ENCODE measurements around the gene LMO2. TPM values are rescaled to one million over a fixed set of nuclear protein-coding genes. Genes with fewer than 3 reads are reported as not detected.

LMO2 gene
- total RNA-seq, 1 donor from 2014 or later = 16.7 TPM

DNA sequence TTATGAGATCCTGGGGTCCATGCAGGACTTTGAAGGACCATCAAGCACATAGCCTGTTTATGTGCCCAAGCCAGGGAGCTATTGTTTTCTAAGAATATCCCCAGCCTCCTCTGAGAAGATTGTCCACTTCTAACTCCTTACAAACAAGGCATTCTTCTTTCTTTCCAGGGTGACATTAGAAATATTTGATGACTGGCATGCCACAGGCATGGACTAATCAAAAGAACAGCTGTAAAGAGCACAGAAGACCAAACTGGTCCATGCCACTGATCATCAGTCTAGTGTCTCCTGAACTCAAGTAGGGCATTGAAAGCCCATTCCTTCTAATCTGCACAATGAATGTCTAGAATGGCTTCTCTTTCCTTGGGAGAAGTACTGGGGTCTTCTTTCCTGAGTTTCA is 24.9 kb upstream of the LMO2 start:
- no peak overlapping the region for H3K27ac ChIP-seq (ENCODE audit: low read depth, low read length)

DNA sequence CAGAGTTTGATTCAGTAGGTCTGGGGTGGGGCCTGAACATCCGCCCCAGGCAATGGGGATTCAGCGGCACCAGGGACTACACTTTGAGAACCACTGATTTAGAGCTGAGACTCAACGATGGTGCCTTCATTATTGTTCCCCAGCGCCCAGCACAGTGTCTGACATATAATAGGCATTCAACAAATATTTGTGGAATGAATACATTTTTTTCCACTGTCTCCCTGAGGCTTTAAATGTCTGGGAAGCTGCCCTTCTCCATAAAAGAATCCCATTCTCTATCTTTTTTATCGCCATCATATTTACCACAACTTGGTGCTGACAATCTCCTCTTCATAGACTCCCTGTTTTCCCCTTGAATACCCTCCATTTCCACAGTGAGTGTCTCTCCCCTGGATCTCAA is 23.6 kb upstream of the LMO2 start:
- Histone ChIP-seq H3K9ac (ENCODE audit: low read depth in 1 of 3, low read length in 3 of 3) (no peak overlapping the region), H3K36me3 (ENCODE audit: control insufficient read depth in 3 of 3, insufficient read depth in 3 of 3, low read length in 3 of 3) (no peaks in the 10 kb centered on the region), H3K9me3 (ENCODE audit: control insufficient read depth in 3 of 3, low read length in 3 of 3) (peaks cover 0 to 2% (median 0%) of the 10 kb centered on the region in 3 donors), H3K27ac (ENCODE audit: low read depth, low read length) (no peak overlapping the region), H3K4me3 (ENCODE audit: low read length in 3 of 3) (no peak overlapping the region), H3K27me3 (ENCODE audit: control insufficient read depth in 3 of 3, insufficient read depth in 3 of 3, low read length in 3 of 3) (no peaks in the 10 kb centered on the region), H3K4me1 (ENCODE audit: control insufficient read depth in 3 of 3, insufficient read depth in 3 of 3, low read length in 3 of 3) (peaks cover 0 to 9% (median 8%) of the 10 kb centered on the region in 3 donors)

More for the DNA sequence above, 24.9 kb upstream of the LMO2 start:
- Histone ChIP-seq H3K4me1 (ENCODE audit: control insufficient read depth in 3 of 3, insufficient read depth in 3 of 3, low read length in 3 of 3) (peaks cover 0 to 9% (median 6%) of the 10 kb centered on the region in 3 donors), H3K9me3 (ENCODE audit: control insufficient read depth in 3 of 3, low read length in 3 of 3) (peaks cover 0 to 2% (median 0%) of the 10 kb centered on the region in 3 donors), H3K27me3 (ENCODE audit: control insufficient read depth in 3 of 3, insufficient read depth in 3 of 3, low read length in 3 of 3) (no peaks in the 10 kb centered on the region), H3K36me3 (ENCODE audit: control insufficient read depth in 3 of 3, insufficient read depth in 3 of 3, low read length in 3 of 3) (no peaks in the 10 kb centered on the region), H3K9ac (ENCODE audit: low read depth in 1 of 3, low read length in 3 of 3) (no peak overlapping the region), H3K4me3 (ENCODE audit: low read length in 3 of 3) (no peak overlapping the region)

- Histone ChIP-seq H3K4me1 (ENCODE audit: control insufficient read depth in 3 of 3, insufficient read depth in 3 of 3, low read length in 3 of 3) (peaks cover 2 to 11% (median 9%) of the 10 kb centered on the region in 3 donors), H3K36me3 (ENCODE audit: control insufficient read depth in 3 of 3, insufficient read depth in 3 of 3, low read length in 3 of 3) (no peaks in the 10 kb centered on the region), H3K9ac (ENCODE audit: low read depth in 1 of 3, low read length in 3 of 3) (no peak overlapping the region), H3K9me3 (ENCODE audit: control insufficient read depth in 3 of 3, low read length in 3 of 3) (peaks cover 0 to 2% (median 0%) of the 10 kb centered on the region in 3 donors), H3K27me3 (ENCODE audit: control insufficient read depth in 3 of 3, insufficient read depth in 3 of 3, low read length in 3 of 3) (no peaks in the 10 kb centered on the region), H3K4me3 (ENCODE audit: low read length in 3 of 3) (no peak overlapping the region), H3K27ac (ENCODE audit: low read depth, low read length) (no peak overlapping the region)
Observed at GRCh38 chr11:33913991-33914390, 22.1 kb upstream of the LMO2 start.

DNA sequence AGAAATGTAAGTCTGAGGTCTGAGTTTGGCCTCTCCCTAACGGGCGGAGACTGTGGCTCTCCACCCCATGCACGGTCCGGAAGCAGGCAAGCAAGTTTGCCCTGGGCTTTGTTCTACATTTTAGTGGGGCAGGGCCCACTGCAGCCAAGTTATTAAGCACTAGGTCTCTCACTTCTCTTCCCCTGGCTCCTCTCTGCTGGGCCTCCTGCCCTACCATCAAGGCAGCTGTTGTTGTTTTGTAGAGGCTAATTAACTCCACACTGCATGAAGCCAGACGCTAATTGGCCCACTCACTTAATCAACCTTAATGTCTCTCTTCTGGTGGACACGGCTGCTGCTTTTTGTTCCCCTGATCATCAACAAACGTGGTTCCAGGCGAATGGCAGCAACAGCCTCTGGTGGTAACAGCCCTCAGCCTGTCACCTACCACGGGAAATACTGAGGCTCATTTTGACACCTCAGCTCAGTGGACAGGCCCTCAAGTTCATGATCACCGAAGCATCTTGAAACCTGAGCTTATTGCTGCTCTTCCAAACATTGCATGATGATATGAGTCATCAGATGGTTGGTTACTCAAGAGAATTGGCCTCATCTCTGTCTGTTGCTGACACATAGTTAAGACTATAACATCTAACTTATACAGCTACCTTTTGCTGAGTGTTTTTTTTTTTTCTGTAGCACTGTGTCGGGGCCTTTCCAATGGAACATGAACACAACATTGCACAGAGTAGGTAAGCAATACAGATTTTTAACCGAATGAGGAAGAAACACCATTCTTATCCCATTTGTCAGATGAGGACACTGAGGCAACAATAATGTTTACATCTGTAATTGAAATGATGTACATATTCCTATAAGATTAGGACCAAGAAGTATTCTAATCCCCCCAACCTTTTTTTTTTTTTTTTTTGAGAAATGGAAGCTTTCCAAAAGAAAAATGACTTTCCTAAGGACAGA is 20.8 kb upstream of the LMO2 start:
- H3K9ac ChIP-seq (ENCODE audit: low read depth in 1 of 3, low read length in 3 of 3) = no peak overlapping the region
- no peaks in the 10 kb centered on the region for H3K27me3 ChIP-seq (ENCODE audit: control insufficient read depth in 3 of 3, insufficient read depth in 3 of 3, low read length in 3 of 3)
- peaks cover 2 to 11% (median 9%) of the 10 kb centered on the region in 3 donors for H3K4me1 ChIP-seq (ENCODE audit: control insufficient read depth in 3 of 3, insufficient read depth in 3 of 3, low read length in 3 of 3)
- H3K9me3 ChIP-seq (ENCODE audit: control insufficient read depth in 3 of 3, low read length in 3 of 3) = peaks cover 0 to 2% (median 0%) of the 10 kb centered on the region in 3 donors
- peak overlapping the region; percentile 59 for H3K27ac ChIP-seq (ENCODE audit: low read depth, low read length)
- no peaks in the 10 kb centered on the region for H3K36me3 ChIP-seq (ENCODE audit: control insufficient read depth in 3 of 3, insufficient read depth in 3 of 3, low read length in 3 of 3)
- H3K4me3 ChIP-seq (ENCODE audit: low read length in 3 of 3) = no peak overlapping the region

GRCh38 chr11:33910958-33911339 is 19.1 kb upstream of the LMO2 start:
- H3K4me1 ChIP-seq (ENCODE audit: control insufficient read depth in 3 of 3, insufficient read depth in 3 of 3, low read length in 3 of 3) = peaks cover 2 to 11% (median 9%) of the 10 kb centered on the region in 3 donors
- H3K4me3 ChIP-seq (ENCODE audit: low read length in 3 of 3) = no peak overlapping the region
- no peak overlapping the region for H3K9ac ChIP-seq (ENCODE audit: low read depth in 1 of 3, low read length in 3 of 3)
- H3K9me3 ChIP-seq (ENCODE audit: control insufficient read depth in 3 of 3, low read length in 3 of 3) = peaks cover 0 to 2% (median 0%) of the 10 kb centered on the region in 3 donors
- H3K27ac ChIP-seq (ENCODE audit: low read depth, low read length) = no peak overlapping the region
- no peaks in the 10 kb centered on the region for H3K27me3 ChIP-seq (ENCODE audit: control insufficient read depth in 3 of 3, insufficient read depth in 3 of 3, low read length in 3 of 3)
- no peaks in the 10 kb centered on the region for H3K36me3 ChIP-seq (ENCODE audit: control insufficient read depth in 3 of 3, insufficient read depth in 3 of 3, low read length in 3 of 3)

- Histone ChIP-seq H3K9me3 (ENCODE audit: control insufficient read depth in 3 of 3, low read length in 3 of 3) (peaks cover 0 to 2% (median 0%) of the 10 kb centered on the region in 3 donors), H3K27me3 (ENCODE audit: control insufficient read depth in 3 of 3, insufficient read depth in 3 of 3, low read length in 3 of 3) (no peaks in the 10 kb centered on the region), H3K27ac (ENCODE audit: low read depth, low read length) (no peak overlapping the region), H3K36me3 (ENCODE audit: control insufficient read depth in 3 of 3, insufficient read depth in 3 of 3, low read length in 3 of 3) (no peaks in the 10 kb centered on the region), H3K4me3 (ENCODE audit: low read length in 3 of 3) (no peak overlapping the region), H3K4me1 (ENCODE audit: control insufficient read depth in 3 of 3, insufficient read depth in 3 of 3, low read length in 3 of 3) (peaks cover 2 to 11% (median 9%) of the 10 kb centered on the region in 3 donors), H3K9ac (ENCODE audit: low read depth in 1 of 3, low read length in 3 of 3) (no peak overlapping the region)
Observed at GRCh38 chr11:33910296-33910957, 18.6 kb upstream of the LMO2 start.

DNA sequence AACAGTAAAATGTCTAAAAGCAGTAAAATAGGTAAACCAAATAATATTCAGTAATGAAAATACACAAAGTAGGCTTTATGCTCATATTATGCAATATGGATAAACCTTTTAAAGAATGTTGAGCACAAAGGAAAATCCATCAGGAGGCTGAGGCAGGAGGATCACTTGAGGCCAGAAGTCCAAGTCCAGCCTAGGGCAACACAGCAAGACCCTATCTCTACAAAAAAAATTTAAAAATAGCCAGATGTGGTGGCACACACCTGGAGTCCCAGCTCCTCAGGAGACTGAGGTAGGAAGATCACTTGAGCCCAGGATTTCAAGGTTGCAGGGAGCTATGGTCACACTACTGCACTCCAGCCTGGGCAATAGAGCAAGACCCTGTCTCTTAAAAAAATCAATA is 17.7 kb upstream of the LMO2 start:
- peaks cover 2 to 11% (median 9%) of the 10 kb centered on the region in 3 donors for H3K4me1 ChIP-seq (ENCODE audit: control insufficient read depth in 3 of 3, insufficient read depth in 3 of 3, low read length in 3 of 3)
- H3K4me3 ChIP-seq (ENCODE audit: low read length in 3 of 3) = no peak overlapping the region
- H3K36me3 ChIP-seq (ENCODE audit: control insufficient read depth in 3 of 3, insufficient read depth in 3 of 3, low read length in 3 of 3) = no peaks in the 10 kb centered on the region
- H3K27me3 ChIP-seq (ENCODE audit: control insufficient read depth in 3 of 3, insufficient read depth in 3 of 3, low read length in 3 of 3) = no peaks in the 10 kb centered on the region
- H3K27ac ChIP-seq (ENCODE audit: low read depth, low read length) = no peak overlapping the region
- no peak overlapping the region for H3K9ac ChIP-seq (ENCODE audit: low read depth in 1 of 3, low read length in 3 of 3)
- peaks cover 0 to 2% (median 0%) of the 10 kb centered on the region in 3 donors for H3K9me3 ChIP-seq (ENCODE audit: control insufficient read depth in 3 of 3, low read length in 3 of 3)

DNA sequence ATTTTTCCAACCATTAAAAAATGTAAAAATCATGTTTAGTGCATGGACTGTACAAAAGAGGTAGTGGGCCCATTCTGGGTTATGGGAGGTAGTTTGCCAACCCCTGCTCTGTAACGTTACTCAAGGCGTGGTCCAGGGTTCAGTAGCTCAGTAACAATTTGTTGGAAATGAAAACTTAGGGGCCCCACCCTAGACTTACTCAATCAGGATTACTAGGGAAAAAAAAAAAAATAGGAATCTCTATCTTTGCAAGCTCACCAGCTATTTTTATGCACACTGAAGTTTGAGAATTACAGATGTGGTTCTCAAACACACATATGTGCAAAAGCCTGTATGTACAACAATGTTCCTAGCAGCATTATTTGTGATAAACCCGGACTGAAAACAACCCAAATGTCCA is 17.3 kb upstream of the LMO2 start:
- Histone ChIP-seq H3K36me3 (ENCODE audit: control insufficient read depth in 3 of 3, insufficient read depth in 3 of 3, low read length in 3 of 3) (no peaks in the 10 kb centered on the region), H3K9me3 (ENCODE audit: control insufficient read depth in 3 of 3, low read length in 3 of 3) (peaks cover 0 to 2% (median 0%) of the 10 kb centered on the region in 3 donors), H3K4me1 (ENCODE audit: control insufficient read depth in 3 of 3, insufficient read depth in 3 of 3, low read length in 3 of 3) (peaks cover 2 to 11% (median 9%) of the 10 kb centered on the region in 3 donors), H3K27ac (ENCODE audit: low read depth, low read length) (no peak overlapping the region), H3K9ac (ENCODE audit: low read depth in 1 of 3, low read length in 3 of 3) (no peak overlapping the region), H3K4me3 (ENCODE audit: low read length in 3 of 3) (no peak overlapping the region), H3K27me3 (ENCODE audit: control insufficient read depth in 3 of 3, insufficient read depth in 3 of 3, low read length in 3 of 3) (no peaks in the 10 kb centered on the region)

DNA sequence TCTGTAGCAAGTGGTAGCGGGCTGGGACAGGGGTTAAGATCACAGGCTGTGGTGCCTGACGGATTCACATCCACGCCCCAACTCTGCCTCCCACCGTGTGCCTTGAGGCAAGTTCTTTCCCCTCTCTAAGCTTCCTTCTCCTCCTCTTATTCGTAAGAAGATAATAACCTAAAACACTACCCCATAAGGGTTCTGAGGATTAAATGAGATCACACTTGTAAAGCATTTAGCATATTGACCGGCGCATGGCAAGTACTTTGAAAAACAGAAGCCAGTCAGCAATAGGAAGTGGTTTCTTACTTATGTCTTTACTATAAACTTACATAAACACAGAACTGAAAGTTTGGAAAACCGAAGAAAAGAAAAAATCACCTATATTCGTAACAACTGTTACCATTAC is 15.5 kb upstream of the LMO2 start:
- H3K27ac ChIP-seq (ENCODE audit: low read depth, low read length) = no peak overlapping the region
- H3K9ac ChIP-seq (ENCODE audit: low read depth in 1 of 3, low read length in 3 of 3) = no peak overlapping the region
- no peaks in the 10 kb centered on the region for H3K9me3 ChIP-seq (ENCODE audit: control insufficient read depth in 3 of 3, low read length in 3 of 3)
- no peaks in the 10 kb centered on the region for H3K27me3 ChIP-seq (ENCODE audit: control insufficient read depth in 3 of 3, insufficient read depth in 3 of 3, low read length in 3 of 3)
- H3K36me3 ChIP-seq (ENCODE audit: control insufficient read depth in 3 of 3, insufficient read depth in 3 of 3, low read length in 3 of 3) = no peaks in the 10 kb centered on the region
- H3K4me1 ChIP-seq (ENCODE audit: control insufficient read depth in 3 of 3, insufficient read depth in 3 of 3, low read length in 3 of 3) = peaks cover 2 to 8% (median 4%) of the 10 kb centered on the region in 3 donors
- no peak overlapping the region for H3K4me3 ChIP-seq (ENCODE audit: low read length in 3 of 3)

Data from skeletal muscle tissue (tissue), 4 donors.